Natural killer cell (primary cell): ENCODE data around the gene CPOX. TPM values are rescaled to one million over a fixed set of nuclear protein-coding genes. Genes with fewer than 3 reads are reported as not detected.
A peak's percentile ranks its signal among the peaks of the same experiment; 100 is the strongest.

Experiments used
- ATAC-seq, 3 donors: fragments of 150-1000 bp in 2 of 3; fragments of 200-7000 bp in 1 of 3; cut with Tn5 transposase; 1 replicate in 1 of 3; 2 replicates in 2 of 3; pipeline ENCODE4 v1.10.0; 2021; ENCODE audit warnings: mild to moderate bottlenecking in 2 of 3, moderate library complexity in 2 of 3
- DNase-seq, 2 donors: peaks; one replicate each; pipeline versions ENCODE4 v3.0.0 to v3.0.0-alpha.2; 2013 to 2021; ENCODE audit warnings: mixed read lengths in 1 of 2
- H3K27ac ChIP-seq: one replicate; pipeline ENCODE4 v1.5.1; 2013; ENCODE audit warnings: mild to moderate bottlenecking, low read length
- H3K27me3 ChIP-seq: one replicate; pipeline ENCODE4 v1.6.1; 2013; ENCODE audit warnings: low read length; ENCODE audit not compliant: control insufficient read depth, insufficient read depth
- H3K36me3 ChIP-seq: one replicate; pipeline ENCODE4 v1.6.1; 2013; ENCODE audit warnings: low read length; ENCODE audit not compliant: control insufficient read depth, insufficient read depth
- H3K4me1 ChIP-seq: one replicate; pipeline ENCODE4 v1.6.1; 2013; ENCODE audit warnings: low read length; ENCODE audit not compliant: control insufficient read depth, insufficient read depth
- H3K4me3 ChIP-seq: one replicate; pipeline ENCODE4 v1.5.1; 2013; ENCODE audit warnings: low read length
- H3K9me3 ChIP-seq: one replicate; pipeline ENCODE4 v1.6.1; 2013; ENCODE audit warnings: low read length; ENCODE audit not compliant: control insufficient read depth, insufficient read depth
- H3K27ac Mint-ChIP-seq, 2 donors: one replicate each; pipeline ENCODE4 v1.8.0; 2022; ENCODE audit warnings: mild to moderate bottlenecking in 2 of 2, mixed read lengths in 2 of 2, moderate library complexity in 1 of 2
- H3K27me3 Mint-ChIP-seq, 2 donors: one replicate each; pipeline ENCODE4 v1.8.0; 2022; ENCODE audit warnings: low read depth in 2 of 2, mixed read lengths in 2 of 2
- H3K36me3 Mint-ChIP-seq: one replicate; pipeline ENCODE4 v1.8.0; 2022; ENCODE audit warnings: mixed read lengths
- H3K4me1 Mint-ChIP-seq, 2 donors: one replicate each; pipeline ENCODE4 v1.8.0; 2022; ENCODE audit warnings: mixed read lengths in 2 of 2
- H3K4me3 Mint-ChIP-seq: one replicate; pipeline ENCODE4 v1.8.0; 2022; ENCODE audit warnings: mild to moderate bottlenecking, moderate library complexity, mixed read lengths
- H3K9me3 Mint-ChIP-seq, 2 donors: one replicate each; pipeline ENCODE4 v1.8.0; 2022; ENCODE audit warnings: mixed read lengths in 2 of 2
- CTCF ChIP-seq: fragments of 200-600 bp; IDR thresholded peaks from one replicate; pipeline ENCODE4 v1.8.0; 2022; ENCODE audit warnings: antibody characterized with exemption
- WGBS: methylation state at CpG from one replicate; pipeline ENCODE4 v1.1.7; 2013; ENCODE audit warnings: missing lambda C conversion rate; ENCODE audit not compliant: insufficient coverage; 5-methylcytosine and 5-hydroxymethylcytosine counted together
- intact Hi-C: fragments of 100-400 bp; cut with micrococcal nuclease; formaldehyde crosslinking; loops from one replicate; pipeline ENCODE4 v1.14.2; 2022
- total RNA-seq, 4 donors: library from RNA; stranded (reverse); fragments of 120-200 nt in 1 of 4; gene quantifications; one replicate each; pipeline versions ENCODE4 v1.2.3 to v1.2.4, GENCODE V29; 2013 to 2022

CPOX gene
- total RNA-seq, 3 donors from 2014 or later (not counting 1 experiment from before 2014, with no cell fraction given): 7.6 to 12.7 (median 12.2) TPM

DNA sequence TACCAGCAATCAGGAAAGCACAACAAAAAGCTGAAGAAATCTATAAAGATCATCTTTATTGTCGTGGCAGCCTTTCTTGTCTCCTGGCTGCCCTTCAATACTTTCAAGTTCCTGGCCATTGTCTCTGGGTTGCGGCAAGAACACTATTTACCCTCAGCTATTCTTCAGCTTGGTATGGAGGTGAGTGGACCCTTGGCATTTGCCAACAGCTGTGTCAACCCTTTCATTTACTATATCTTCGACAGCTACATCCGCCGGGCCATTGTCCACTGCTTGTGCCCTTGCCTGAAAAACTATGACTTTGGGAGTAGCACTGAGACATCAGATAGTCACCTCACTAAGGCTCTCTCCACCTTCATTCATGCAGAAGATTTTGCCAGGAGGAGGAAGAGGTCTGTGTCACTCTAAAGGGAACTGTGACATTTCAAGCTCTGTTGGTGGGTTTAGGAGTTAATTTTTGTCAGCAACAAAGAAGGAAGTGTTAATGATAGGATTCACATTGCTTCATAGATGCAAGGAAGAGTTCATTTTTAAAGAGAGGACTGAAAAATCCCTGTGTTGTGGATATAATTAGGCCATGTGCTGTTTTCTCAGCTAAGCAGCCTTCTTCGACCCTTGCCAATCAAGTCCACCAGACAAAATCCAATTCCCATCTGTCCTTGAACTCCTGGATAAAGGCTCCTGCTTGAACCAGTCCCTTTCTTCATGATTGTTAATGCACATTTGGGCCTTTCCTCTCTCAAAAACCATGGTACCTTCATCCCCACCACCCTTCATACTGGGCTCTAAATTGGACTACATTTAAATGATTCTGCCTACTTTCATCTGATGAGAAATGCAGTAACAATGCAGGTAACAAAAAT, 60.5 kb downstream of the CPOX start:
- no peak for TF ChIP-seq CTCF
- H3K27me3 Mint-ChIP-seq: no peaks in the 10 kb centered on the region
- H3K9me3 Mint-ChIP-seq: no peaks in the 10 kb centered on the region
- H3K36me3 Mint-ChIP-seq: no peaks in the 10 kb centered on the region
- DNase-seq (no peak), ATAC-seq (no peak)
- Histone ChIP-seq H3K4me1 (no peaks in the 10 kb centered on the region), H3K9me3 (no peaks in the 10 kb centered on the region), H3K27me3 (no peaks in the 10 kb centered on the region), H3K36me3 (no peaks in the 10 kb centered on the region), H3K4me3 (no peak overlapping the region), H3K27ac (no peak overlapping the region)
- WGBS: 98% methylated on average over 6 of the region's 6 CpGs
- H3K4me3 Mint-ChIP-seq: no peak overlapping the region
- no peaks in the 10 kb centered on the region for H3K4me1 Mint-ChIP-seq
- no peak overlapping the region for H3K27ac Mint-ChIP-seq
- intact Hi-C loops: no loop called here

DNA sequence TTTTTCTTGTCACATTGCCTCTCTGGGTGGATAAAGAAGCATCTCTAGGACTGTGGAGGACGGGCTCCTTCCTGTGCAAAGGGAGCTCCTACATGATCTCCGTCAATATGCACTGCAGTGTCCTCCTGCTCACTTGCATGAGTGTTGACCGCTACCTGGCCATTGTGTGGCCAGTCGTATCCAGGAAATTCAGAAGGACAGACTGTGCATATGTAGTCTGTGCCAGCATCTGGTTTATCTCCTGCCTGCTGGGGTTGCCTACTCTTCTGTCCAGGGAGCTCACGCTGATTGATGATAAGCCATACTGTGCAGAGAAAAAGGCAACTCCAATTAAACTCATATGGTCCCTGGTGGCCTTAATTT, 61.2 kb downstream of the CPOX start:
- Histone ChIP-seq H3K36me3 (no peaks in the 10 kb centered on the region), H3K27me3 (no peaks in the 10 kb centered on the region), H3K4me1 (no peaks in the 10 kb centered on the region), H3K27ac (no peak overlapping the region), H3K4me3 (no peak overlapping the region), H3K9me3 (no peaks in the 10 kb centered on the region)
- H3K27ac Mint-ChIP-seq: no peak overlapping the region
- no peaks in the 10 kb centered on the region for H3K36me3 Mint-ChIP-seq
- DNase-seq (no peak), ATAC-seq (no peak)
- 91% methylated on average over 5 of the region's 5 CpGs for WGBS
- H3K4me1 Mint-ChIP-seq: no peaks in the 10 kb centered on the region
- intact Hi-C loops: no loop called here
- no peaks in the 10 kb centered on the region for H3K9me3 Mint-ChIP-seq
- no peaks in the 10 kb centered on the region for H3K27me3 Mint-ChIP-seq
- TF ChIP-seq CTCF: no peak
- no peak overlapping the region for H3K4me3 Mint-ChIP-seq

DNA sequence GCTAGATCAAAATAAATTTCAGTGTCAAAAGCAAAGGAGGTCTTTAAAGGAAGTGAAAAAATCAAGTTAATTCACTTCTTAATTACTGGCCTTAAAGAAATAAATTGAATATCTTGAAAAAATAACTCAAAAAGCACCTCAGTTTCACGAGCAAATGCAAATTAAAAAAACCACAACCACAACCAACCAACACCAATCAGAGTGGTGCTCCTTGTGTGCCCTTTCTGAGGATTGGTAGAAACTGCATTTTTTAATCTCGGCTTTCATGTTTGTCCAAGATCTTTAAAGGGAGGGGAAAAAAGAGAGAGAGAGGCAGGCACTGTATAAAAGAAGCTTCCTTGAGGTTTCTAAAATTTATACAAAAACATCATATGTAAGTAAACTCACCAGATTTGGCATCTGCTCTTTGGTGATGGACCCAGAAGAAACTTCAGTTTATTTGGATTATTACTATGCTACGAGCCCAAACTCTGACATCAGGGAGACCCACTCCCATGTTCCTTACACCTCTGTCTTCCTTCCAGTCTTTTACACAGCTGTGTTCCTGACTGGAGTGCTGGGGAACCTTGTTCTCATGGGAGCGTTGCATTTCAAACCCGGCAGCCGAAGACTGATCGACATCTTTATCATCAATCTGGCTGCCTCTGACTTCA, 61.7 kb downstream of the CPOX start, which contains the start of gene GPR15:
GPR15 (plus strand) TSS at position 357 of the 653 bp plus-strand sequence; CDS start at position 413, 56 bp downstream.
- ATAC-seq: no peak
- H3K4me1 Mint-ChIP-seq: no peaks in the 10 kb centered on the region
- no peaks in the 10 kb centered on the region for H3K36me3 Mint-ChIP-seq
- Histone ChIP-seq H3K36me3 (no peaks in the 10 kb centered on the region), H3K27ac (no peak within 1 kb of the TSS), H3K9me3 (no peaks in the 10 kb centered on the region), H3K27me3 (no peaks in the 10 kb centered on the region), H3K4me1 (no peaks in the 10 kb centered on the region), H3K4me3 (no peak within 1 kb of the TSS)
- 83% methylated on average over 7 of the region's 7 CpGs for WGBS
- H3K9me3 Mint-ChIP-seq: no peaks in the 10 kb centered on the region
- no peak within 1 kb of the TSS for H3K27ac Mint-ChIP-seq
- intact Hi-C loops: no loop called here
- peak in 1 of 2 donors; percentile 38 for DNase-seq
- H3K4me3 Mint-ChIP-seq: no peak within 1 kb of the TSS
- no peaks in the 10 kb centered on the region for H3K27me3 Mint-ChIP-seq
- TF ChIP-seq CTCF: no peak
